Measurements from ENCODE around the gene TLCD1.

DNA sequence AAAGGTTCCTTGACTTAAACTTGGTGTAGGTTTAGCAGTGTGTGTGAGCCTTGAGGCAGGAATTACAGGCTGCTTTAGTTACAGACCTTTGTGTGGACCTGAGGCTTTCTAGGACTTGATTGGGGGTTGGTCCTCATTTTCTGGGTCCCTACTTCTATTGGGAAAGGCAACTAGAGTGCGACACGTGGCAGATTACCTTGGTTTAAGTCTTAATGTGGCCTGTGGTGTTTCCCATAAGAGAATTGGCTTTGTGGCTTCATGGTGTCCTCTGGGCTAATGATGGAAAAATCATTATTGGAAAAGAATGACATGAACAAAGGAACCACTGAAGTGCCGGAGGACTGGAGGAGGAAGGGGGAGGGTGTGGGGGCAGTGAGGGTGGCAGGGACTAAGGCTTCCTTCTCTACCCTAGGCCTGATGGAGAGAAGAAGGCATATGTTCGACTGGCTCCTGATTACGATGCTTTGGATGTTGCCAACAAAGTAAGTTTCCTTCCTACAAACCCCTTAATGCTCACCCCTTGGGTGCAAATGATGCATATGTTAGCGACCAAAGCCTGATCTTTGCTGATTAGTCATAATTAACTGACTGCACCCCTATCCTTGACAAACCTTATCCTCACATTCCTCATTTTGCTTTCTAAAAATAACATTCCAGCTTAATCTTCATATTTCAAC is 2.7 kb downstream of the TLCD1 start:
- TF ChIP-seq, protein P1, sequence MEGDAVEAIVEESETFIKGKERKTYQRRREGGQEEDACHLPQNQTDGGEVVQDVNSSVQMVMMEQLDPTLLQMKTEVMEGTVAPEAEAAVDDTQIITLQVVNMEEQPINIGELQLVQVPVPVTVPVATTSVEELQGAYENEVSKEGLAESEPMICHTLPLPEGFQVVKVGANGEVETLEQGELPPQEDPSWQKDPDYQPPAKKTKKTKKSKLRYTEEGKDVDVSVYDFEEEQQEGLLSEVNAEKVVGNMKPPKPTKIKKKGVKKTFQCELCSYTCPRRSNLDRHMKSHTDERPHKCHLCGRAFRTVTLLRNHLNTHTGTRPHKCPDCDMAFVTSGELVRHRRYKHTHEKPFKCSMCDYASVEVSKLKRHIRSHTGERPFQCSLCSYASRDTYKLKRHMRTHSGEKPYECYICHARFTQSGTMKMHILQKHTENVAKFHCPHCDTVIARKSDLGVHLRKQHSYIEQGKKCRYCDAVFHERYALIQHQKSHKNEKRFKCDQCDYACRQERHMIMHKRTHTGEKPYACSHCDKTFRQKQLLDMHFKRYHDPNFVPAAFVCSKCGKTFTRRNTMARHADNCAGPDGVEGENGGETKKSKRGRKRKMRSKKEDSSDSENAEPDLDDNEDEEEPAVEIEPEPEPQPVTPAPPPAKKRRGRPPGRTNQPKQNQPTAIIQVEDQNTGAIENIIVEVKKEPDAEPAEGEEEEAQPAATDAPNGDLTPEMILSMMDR (IDR thresholded peaks at IDR 0.05), result no peak
- no peak for TF ChIP-seq POLR2A (IDR thresholded peaks at IDR 0.05)
